Fibroblast of lung (primary cell): Measurements from ENCODE around the gene AGBL1. TPM values are rescaled to one million over a fixed set of nuclear protein-coding genes. Genes with fewer than 3 reads are reported as not detected.

Source experiments
- DNase-seq, 2 donors: peaks; one replicate each; pipeline versions ENCODE4 v3.0.0 to v3.0.0-alpha.2; 2010; ENCODE audit warnings: low read depth in 2 of 2
- H2AFZ ChIP-seq: 2 replicates; pipeline ENCODE4 v1.5.1; 2012; ENCODE audit warnings: low read length, control low read depth, inconsistent platforms
- H3K27ac ChIP-seq: 2 replicates; pipeline ENCODE4 v1.5.1; 2011; ENCODE audit warnings: low read length, control low read depth; ENCODE audit not compliant: insufficient read depth
- H3K27me3 ChIP-seq: 2 replicates; pipeline ENCODE4 v1.5.1; 2011; ENCODE audit warnings: mild to moderate bottlenecking, low read length; ENCODE audit not compliant: control insufficient read depth, insufficient read depth
- H3K36me3 ChIP-seq: 2 replicates; pipeline ENCODE4 v1.5.1; 2011; ENCODE audit warnings: low read length; ENCODE audit not compliant: control insufficient read depth, insufficient read depth
- H3K4me1 ChIP-seq: 2 replicates; pipeline ENCODE4 v1.5.1; 2011; ENCODE audit warnings: low read length; ENCODE audit not compliant: control insufficient read depth, insufficient read depth; ENCODE audit errors: extremely low read depth
- H3K4me2 ChIP-seq: 2 replicates; pipeline ENCODE4 v1.5.1; 2011; ENCODE audit warnings: low read length, control low read depth; ENCODE audit not compliant: insufficient read depth; ENCODE audit errors: extremely low read depth
- H3K4me3 ChIP-seq, 4 experiments: fragments of 200-600 bp in 1 of 4; sonication (generic) in 1 of 4; replicated peaks in 1 of 4; 2 replicates each; pipeline ENCODE4 v1.5.1; 2011 to 2016; ENCODE audit warnings: low read length in 4 of 4, low read depth in 3 of 4, mild to moderate bottlenecking in 3 of 4, control low read depth in 2 of 4, inconsistent platforms in 1 of 4, mixed read lengths in 1 of 4; ENCODE audit not compliant: insufficient read depth in 1 of 4; ENCODE audit errors: control extremely low read depth in 1 of 4
- H3K79me2 ChIP-seq: 2 replicates; pipeline ENCODE4 v1.5.1; 2012; ENCODE audit warnings: mild to moderate bottlenecking, low read length, inconsistent platforms; ENCODE audit not compliant: control insufficient read depth, insufficient read depth
- H3K9ac ChIP-seq: 2 replicates; pipeline ENCODE4 v1.5.1; 2011; ENCODE audit warnings: mild to moderate bottlenecking, low read length, control low read depth; ENCODE audit not compliant: insufficient read depth
- H3K9me3 ChIP-seq: 2 replicates; pipeline ENCODE4 v1.5.1; 2012; ENCODE audit warnings: low read depth, low read length; ENCODE audit not compliant: control insufficient read depth, insufficient read depth
- H4K20me1 ChIP-seq: 2 replicates; pipeline ENCODE4 v1.5.1; 2011; ENCODE audit warnings: low read length; ENCODE audit not compliant: control insufficient read depth, insufficient read depth; ENCODE audit errors: extremely low read depth
- EZH2 ChIP-seq: IDR thresholded peaks from 2 replicates; pipeline ENCODE4 v1.5.1; 2012; ENCODE audit warnings: low read length, control low read depth, mild to moderate bottlenecking; ENCODE audit errors: missing control alignments
- polyA plus RNA-seq, 2 donors: library from polyadenylated mRNA; depleted of rRNA in 1 of 2; stranded (reverse) in 1 of 2; unstranded in 1 of 2; fragments of >200 nt; gene quantifications; 2 replicates each; pipeline ENCODE4 v1.2.1, GENCODE V29; 2011 to 2012; ENCODE audit warnings: missing spikeins in 1 of 2
- total RNA-seq: library from RNA; depleted of rRNA; stranded (reverse); fragments of >200 nt; gene quantifications from 2 replicates; pipeline ENCODE4 v1.2.1, GENCODE V29; 2014
- TF ChIP-seq, protein P1 (sequence below), 2 donors: IDR thresholded peaks in 1 of 2; conservative IDR thresholded peaks in 1 of 2; 1 replicate in 1 of 2; 2 replicates in 1 of 2; pipeline ENCODE4 v1.5.1; 2011 to 2012; ENCODE audit warnings: low read length in 2 of 2, control low read depth in 1 of 2, inconsistent platforms in 1 of 2, low read depth in 1 of 2, mild to moderate bottlenecking in 1 of 2

Gene AGBL1
- total and polyA plus RNA-seq, 2 donors (not counting 1 experiment from before 2014, with no cell fraction given) = not detected

DNA sequence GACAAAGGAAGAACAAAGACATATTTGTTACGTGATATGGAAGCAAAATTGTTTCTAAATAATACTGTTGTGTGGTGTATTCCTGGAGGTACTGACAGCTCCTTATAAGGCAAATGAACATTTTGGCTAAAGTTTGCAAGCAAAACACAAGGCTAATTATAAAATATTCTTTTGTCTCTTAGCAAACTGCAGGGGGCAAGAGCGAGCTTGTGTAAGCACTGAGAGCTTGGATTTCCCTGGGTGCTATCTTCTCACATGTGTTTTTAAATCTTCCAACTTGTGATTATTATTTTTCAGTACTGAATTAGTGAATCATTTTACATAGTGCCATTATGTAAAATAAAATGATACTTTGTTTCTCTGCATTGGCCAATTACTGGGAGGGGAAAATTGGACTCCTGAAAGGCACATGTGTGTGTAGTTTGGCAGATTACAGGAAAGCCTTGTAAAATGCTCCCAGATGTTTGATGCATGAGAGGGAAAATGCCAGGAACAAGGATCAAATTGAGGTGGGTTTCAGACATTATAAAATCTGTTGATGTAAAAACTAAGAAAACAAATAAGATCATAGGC, 611.5 kb downstream of the AGBL1 start:
- Histone ChIP-seq H3K36me3 (no peaks in the 10 kb centered on the region), H4K20me1 (no peaks in the 10 kb centered on the region), H2AFZ (no peak overlapping the region), H3K9ac (no peak overlapping the region), H3K9me3 (no peaks in the 10 kb centered on the region), H3K4me3 (no peak overlapping the region), H3K27me3 (no peaks in the 10 kb centered on the region), H3K4me1 (no peaks in the 10 kb centered on the region), H3K4me2 (no peak overlapping the region), H3K27ac (no peak overlapping the region), H3K79me2 (no peaks in the 10 kb centered on the region)
- DNase-seq = peak in 1 of 2 donors; percentile 3
- no peak for TF ChIP-seq EZH2
- TF ChIP-seq, protein P1, sequence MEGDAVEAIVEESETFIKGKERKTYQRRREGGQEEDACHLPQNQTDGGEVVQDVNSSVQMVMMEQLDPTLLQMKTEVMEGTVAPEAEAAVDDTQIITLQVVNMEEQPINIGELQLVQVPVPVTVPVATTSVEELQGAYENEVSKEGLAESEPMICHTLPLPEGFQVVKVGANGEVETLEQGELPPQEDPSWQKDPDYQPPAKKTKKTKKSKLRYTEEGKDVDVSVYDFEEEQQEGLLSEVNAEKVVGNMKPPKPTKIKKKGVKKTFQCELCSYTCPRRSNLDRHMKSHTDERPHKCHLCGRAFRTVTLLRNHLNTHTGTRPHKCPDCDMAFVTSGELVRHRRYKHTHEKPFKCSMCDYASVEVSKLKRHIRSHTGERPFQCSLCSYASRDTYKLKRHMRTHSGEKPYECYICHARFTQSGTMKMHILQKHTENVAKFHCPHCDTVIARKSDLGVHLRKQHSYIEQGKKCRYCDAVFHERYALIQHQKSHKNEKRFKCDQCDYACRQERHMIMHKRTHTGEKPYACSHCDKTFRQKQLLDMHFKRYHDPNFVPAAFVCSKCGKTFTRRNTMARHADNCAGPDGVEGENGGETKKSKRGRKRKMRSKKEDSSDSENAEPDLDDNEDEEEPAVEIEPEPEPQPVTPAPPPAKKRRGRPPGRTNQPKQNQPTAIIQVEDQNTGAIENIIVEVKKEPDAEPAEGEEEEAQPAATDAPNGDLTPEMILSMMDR (conservative IDR thresholded peaks at IDR 0.05 in 1 of 2, IDR thresholded peaks at IDR 0.05 in 1 of 2; ENCODE audit: low read depth in 1 of 2, low read length in 2 of 2) = no peak

DNA sequence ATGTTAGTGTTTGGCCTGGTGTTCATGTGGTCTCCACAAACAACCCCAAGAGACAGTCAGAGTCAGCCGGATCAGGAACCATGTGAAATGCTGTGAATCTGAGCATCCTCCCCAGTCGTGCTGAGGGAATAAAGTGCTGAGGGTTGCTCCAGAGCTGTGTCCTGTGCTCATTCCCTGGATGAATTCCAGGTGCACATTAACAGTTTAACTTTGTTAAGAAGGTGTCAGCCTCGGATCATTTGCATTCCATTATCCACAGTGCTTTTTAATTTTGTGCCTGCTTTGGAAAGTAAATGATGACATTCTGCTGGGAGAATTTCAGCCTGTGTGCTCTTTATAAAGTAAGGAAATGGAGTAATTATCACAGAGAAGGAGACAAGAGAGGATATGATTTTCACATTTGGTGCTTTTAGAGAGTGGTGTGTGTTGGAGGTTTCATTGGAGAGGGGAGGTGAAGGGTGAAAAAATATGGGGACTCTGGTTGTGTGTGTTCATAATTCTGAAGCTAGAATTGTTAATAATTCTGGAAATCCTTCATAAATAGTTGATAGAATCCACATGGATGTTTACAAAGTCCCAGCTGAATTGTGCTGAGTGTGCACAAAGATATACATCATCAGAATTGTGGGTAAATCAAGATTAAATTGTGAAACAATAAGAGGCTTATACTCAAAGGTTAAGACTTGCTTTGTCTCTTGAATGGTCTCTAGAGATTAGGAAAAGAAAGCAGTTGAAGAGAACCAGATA, 621.4 kb downstream of the AGBL1 start:
- H3K4me3 ChIP-seq = no peak overlapping the region
- H3K27me3 ChIP-seq = no peaks in the 10 kb centered on the region
- DNase-seq = no peak
- H3K9me3 ChIP-seq = no peaks in the 10 kb centered on the region
- no peaks in the 10 kb centered on the region for H4K20me1 ChIP-seq
- TF ChIP-seq EZH2 = no peak
- TF ChIP-seq, protein P1 (conservative IDR thresholded peaks at IDR 0.05 in 1 of 2, IDR thresholded peaks at IDR 0.05 in 1 of 2; ENCODE audit: low read depth in 1 of 2, low read length in 2 of 2) = no peak
- H3K79me2 ChIP-seq = no peaks in the 10 kb centered on the region
- no peaks in the 10 kb centered on the region for H3K36me3 ChIP-seq
- H3K9ac ChIP-seq = no peak overlapping the region
- H3K4me1 ChIP-seq = no peaks in the 10 kb centered on the region
- H2AFZ ChIP-seq = no peak overlapping the region
- H3K27ac ChIP-seq = no peak overlapping the region
- H3K4me2 ChIP-seq = no peak overlapping the region

DNA sequence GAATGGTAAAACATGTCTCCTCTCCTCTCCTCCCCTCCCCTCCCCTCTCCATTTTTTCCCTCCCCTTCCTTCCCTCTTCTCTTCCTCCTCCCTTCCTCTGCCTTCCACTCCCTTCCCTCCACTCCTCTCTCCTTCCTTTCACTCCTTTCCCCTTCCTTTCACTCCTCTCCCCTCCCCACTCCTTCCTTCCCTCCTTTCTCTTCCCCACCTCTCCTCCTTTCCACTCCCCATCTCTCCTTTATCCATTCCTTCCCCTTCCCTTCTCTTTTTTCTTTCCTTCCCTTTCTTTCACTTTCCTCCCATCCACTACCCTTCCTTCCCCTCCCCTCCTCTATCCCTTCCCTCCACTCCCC, 621.9 kb downstream of the AGBL1 start:
- H3K4me3 ChIP-seq = no peak overlapping the region
- H3K79me2 ChIP-seq = no peaks in the 10 kb centered on the region
- TF ChIP-seq EZH2 = no peak
- TF ChIP-seq, protein P1 (conservative IDR thresholded peaks at IDR 0.05 in 1 of 2, IDR thresholded peaks at IDR 0.05 in 1 of 2; ENCODE audit: low read depth in 1 of 2, low read length in 2 of 2) = no peak

More for the DNA sequence above, 621.9 kb downstream of the AGBL1 start:
- H3K4me1 ChIP-seq = no peaks in the 10 kb centered on the region
- H3K4me2 ChIP-seq = no peak overlapping the region
- H3K9me3 ChIP-seq = no peaks in the 10 kb centered on the region
- H3K36me3 ChIP-seq = no peaks in the 10 kb centered on the region
- no peaks in the 10 kb centered on the region for H3K27me3 ChIP-seq
- no peak overlapping the region for H2AFZ ChIP-seq
- H3K9ac ChIP-seq = no peak overlapping the region
- H3K27ac ChIP-seq = no peak overlapping the region
- no peaks in the 10 kb centered on the region for H4K20me1 ChIP-seq
- DNase-seq = no peak
